Spleen (tissue), 11 donors: ENCODE measurements around the gene DLX4. TPM values are rescaled to one million over a fixed set of nuclear protein-coding genes. Genes with fewer than 3 reads are reported as not detected.

ENCODE experiments used
- DNase-seq: peaks from one replicate; pipeline ENCODE4 v3.0.0-alpha.2; 2020
- H3K27ac ChIP-seq, 8 donors: fragments of 200-600 bp; sonication (generic) in 7 of 8; 1 replicate in 4 of 8; 2 replicates in 4 of 8; pipeline versions ENCODE4 v1.5.0 to v1.8.0; 2016 to 2021; ENCODE audit warnings: inconsistent platforms in 4 of 8, mild to moderate bottlenecking in 4 of 8, moderate library complexity in 1 of 8
- H3K27me3 ChIP-seq, 7 donors: fragments of 200-600 bp; sonication (generic) in 6 of 7; replicated peaks in 1 of 7; 1 replicate in 4 of 7; 2 replicates in 3 of 7; pipeline versions ENCODE4 v1.5.0 to v1.8.0; 2016 to 2021; ENCODE audit warnings: inconsistent platforms in 3 of 7, mild to moderate bottlenecking in 1 of 7
- H3K36me3 ChIP-seq, 6 donors: fragments of 200-600 bp; sonication (generic) in 5 of 6; 1 replicate in 4 of 6; 2 replicates in 2 of 6; pipeline versions ENCODE4 v1.5.0 to v1.8.0; 2016 to 2021; ENCODE audit warnings: inconsistent platforms in 2 of 6
- H3K4me1 ChIP-seq, 6 donors: fragments of 200-600 bp; sonication (generic) in 5 of 6; 1 replicate in 3 of 6; 2 replicates in 3 of 6; pipeline versions ENCODE4 v1.5.0 to v1.8.0; 2016 to 2021; ENCODE audit warnings: inconsistent platforms in 3 of 6
- H3K4me3 ChIP-seq, 8 donors: fragments of 200-600 bp; sonication (generic) in 7 of 8; 1 replicate in 4 of 8; 2 replicates in 4 of 8; pipeline versions ENCODE4 v1.5.0 to v1.8.0; 2016 to 2021; ENCODE audit warnings: inconsistent platforms in 4 of 8, mild to moderate bottlenecking in 4 of 8, moderate library complexity in 2 of 8
- H3K9me3 ChIP-seq, 8 donors: fragments of 200-600 bp; sonication (generic) in 7 of 8; 1 replicate in 4 of 8; 2 replicates in 4 of 8; pipeline versions ENCODE4 v1.5.0 to v1.8.0; 2016 to 2021; ENCODE audit warnings: inconsistent platforms in 4 of 8
- POLR2A ChIP-seq, 3 donors: fragments of 450-650 bp; IDR thresholded peaks; one replicate each; pipeline ENCODE4 v1.5.1; 2017; ENCODE audit warnings: antibody characterized with exemption in 3 of 3, mild to moderate bottlenecking in 1 of 3
- POLR2AphosphoS5 ChIP-seq, 3 donors: sonication (generic); formaldehyde crosslinking; IDR thresholded peaks; one replicate each; pipeline ENCODE4 v1.5.1; 2017; ENCODE audit warnings: antibody characterized with exemption in 3 of 3
- WGBS, 5 donors: extraction: QIAGEN DNeasy Blood & Tissue Kit in 3 of 5; methylation state at CpG; one replicate each; pipeline versions ENCODE4 v1.1.5 to v1.1.7; 2013 to 2018; 5-methylcytosine and 5-hydroxymethylcytosine counted together
- intact Hi-C: fragments of 100-400 bp; cut with DNase I; formaldehyde crosslinking; loops from one replicate; pipeline ENCODE4 v1.15.0; 2023; ENCODE audit warnings: low total_unique reads
- polyA plus RNA-seq, 3 donors: library from polyadenylated mRNA; stranded (reverse); fragments of 200-250 nt; gene quantifications; one replicate each; pipeline ENCODE4 v1.2.1, GENCODE V29; 2013
- total RNA-seq, 7 donors: library from RNA; depleted of rRNA in 3 of 7; stranded (reverse); fragments of >200 nt in 3 of 7; fragmentation: NEBNext Ultra II Directional in 4 of 7; extraction: Animal tissue kit (Norgen Biotek cat#: 25700) in 4 of 7; gene quantifications; one replicate each; pipeline versions ENCODE4 v1.1.0 to v1.2.1, GENCODE V29; 2016 to 2021
- TF ChIP-seq, protein P1 (sequence below), 11 experiments: fragments of 200-600 bp in 7 of 11; fragments of 450-650 bp in 4 of 11; sonication (generic) in 4 of 11; IDR thresholded peaks in 8 of 11; conservative IDR thresholded peaks in 3 of 11; 1 replicate in 7 of 11; 2 replicates in 4 of 11; pipeline versions ENCODE4 v1.4.0 to v1.8.0; 2016 to 2021; ENCODE audit warnings: antibody characterized with exemption in 11 of 11, inconsistent platforms in 4 of 11, mild to moderate bottlenecking in 1 of 11
- donor health status: healthy with polysubstance abuse.
- donor health status: DM: no; HTN: no; CAD: no; lungs with moderate emphysema.
- donor health status: DM: no; HTN: no; CAD: no.
- donor health status: Bipolar disorder and iron deficiency.
- donor health status: healthy.
- donor health status: DM: no; HTN: no; CAD: no.
- donor health status: DM: yes; HTN: yes; CAD: no.

The DLX4 gene
- total and polyA plus RNA-seq, 10 donors: 0.09 to 1.1 (median 0.31) TPM; not detected in 2

DNA sequence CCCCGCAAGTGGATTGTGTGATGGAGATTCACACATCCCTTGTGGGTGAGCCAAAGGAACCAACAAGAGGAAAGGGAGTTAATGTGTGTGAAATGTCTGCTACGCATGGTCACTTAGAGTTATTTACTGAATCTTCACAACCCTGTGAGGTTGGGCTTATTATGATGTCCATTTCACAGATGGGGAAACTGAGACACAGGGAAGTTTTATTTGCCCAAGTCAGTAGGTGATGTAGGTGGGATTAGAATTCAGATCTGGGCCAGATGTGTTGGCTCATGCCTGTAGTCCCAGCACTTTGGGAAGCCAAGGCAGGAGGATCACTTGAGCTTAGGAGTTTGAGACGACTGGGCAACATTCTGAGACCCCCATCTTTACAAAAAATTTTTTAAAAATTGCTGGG is 11.6 kb upstream of the DLX4 start:
- Histone ChIP-seq H3K27ac (no peak overlapping the region), H3K36me3 (no peaks in the 10 kb centered on the region), H3K4me3 (no peak overlapping the region), H3K27me3 (peaks cover 0 to 60% (median 15%) of the 10 kb centered on the region in 7 donors), H3K4me1 (peaks cover 0 to 9% (median 0%) of the 10 kb centered on the region in 6 donors), H3K9me3 (no peaks in the 10 kb centered on the region)
- DNase-seq: no peak
- TF ChIP-seq POLR2AphosphoS5 (IDR thresholded peaks at IDR 0.05): no peak
- TF ChIP-seq POLR2A (IDR thresholded peaks at IDR 0.05): no peak
- TF ChIP-seq, protein P1, sequence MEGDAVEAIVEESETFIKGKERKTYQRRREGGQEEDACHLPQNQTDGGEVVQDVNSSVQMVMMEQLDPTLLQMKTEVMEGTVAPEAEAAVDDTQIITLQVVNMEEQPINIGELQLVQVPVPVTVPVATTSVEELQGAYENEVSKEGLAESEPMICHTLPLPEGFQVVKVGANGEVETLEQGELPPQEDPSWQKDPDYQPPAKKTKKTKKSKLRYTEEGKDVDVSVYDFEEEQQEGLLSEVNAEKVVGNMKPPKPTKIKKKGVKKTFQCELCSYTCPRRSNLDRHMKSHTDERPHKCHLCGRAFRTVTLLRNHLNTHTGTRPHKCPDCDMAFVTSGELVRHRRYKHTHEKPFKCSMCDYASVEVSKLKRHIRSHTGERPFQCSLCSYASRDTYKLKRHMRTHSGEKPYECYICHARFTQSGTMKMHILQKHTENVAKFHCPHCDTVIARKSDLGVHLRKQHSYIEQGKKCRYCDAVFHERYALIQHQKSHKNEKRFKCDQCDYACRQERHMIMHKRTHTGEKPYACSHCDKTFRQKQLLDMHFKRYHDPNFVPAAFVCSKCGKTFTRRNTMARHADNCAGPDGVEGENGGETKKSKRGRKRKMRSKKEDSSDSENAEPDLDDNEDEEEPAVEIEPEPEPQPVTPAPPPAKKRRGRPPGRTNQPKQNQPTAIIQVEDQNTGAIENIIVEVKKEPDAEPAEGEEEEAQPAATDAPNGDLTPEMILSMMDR (IDR thresholded peaks at IDR 0.05 in 8 of 11, conservative IDR thresholded peaks at IDR 0.05 in 3 of 11): no peak
- intact Hi-C loops: no loop called here
- 72 to 89% (median 86%) methylated on average over 3 of the region's 3 CpGs for WGBS, 5 donors

DNA sequence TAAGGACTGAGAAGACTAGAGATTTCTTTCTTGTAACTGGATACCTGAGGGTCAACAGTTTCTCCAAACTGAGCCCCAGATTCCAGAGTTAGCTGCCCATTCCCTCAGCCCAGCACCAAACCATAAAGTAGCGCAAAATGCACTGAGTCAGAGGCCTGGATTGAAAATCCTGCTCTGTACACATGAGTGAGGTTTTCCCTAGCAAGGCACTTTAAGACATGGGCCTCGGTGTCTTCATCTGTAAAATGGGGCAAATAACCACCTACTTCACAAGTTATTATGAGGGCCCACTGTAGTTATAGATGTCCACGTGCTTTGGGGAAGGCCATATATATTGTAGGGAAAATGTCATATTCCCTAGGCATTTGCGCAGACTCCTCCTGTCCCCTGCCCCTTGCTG is 10.3 kb upstream of the DLX4 start:
- Histone ChIP-seq H3K4me1 (peaks cover 0 to 2% (median under 1%) of the 10 kb centered on the region in 6 donors), H3K27ac (no peak overlapping the region), H3K9me3 (no peaks in the 10 kb centered on the region), H3K36me3 (no peaks in the 10 kb centered on the region), H3K4me3 (no peak overlapping the region), H3K27me3 (peaks cover 0 to 60% (median 29%) of the 10 kb centered on the region in 7 donors)
- intact Hi-C loops: no loop called here
- TF ChIP-seq POLR2A (IDR thresholded peaks at IDR 0.05): no peak
- TF ChIP-seq, protein P1 (IDR thresholded peaks at IDR 0.05 in 8 of 11, conservative IDR thresholded peaks at IDR 0.05 in 3 of 11): no peak
- TF ChIP-seq POLR2AphosphoS5 (IDR thresholded peaks at IDR 0.05): no peak
- WGBS, 5 donors: 89 to 95% (median 91%) methylated on average over 4 of the region's 4 CpGs
- DNase-seq: no peak

DNA sequence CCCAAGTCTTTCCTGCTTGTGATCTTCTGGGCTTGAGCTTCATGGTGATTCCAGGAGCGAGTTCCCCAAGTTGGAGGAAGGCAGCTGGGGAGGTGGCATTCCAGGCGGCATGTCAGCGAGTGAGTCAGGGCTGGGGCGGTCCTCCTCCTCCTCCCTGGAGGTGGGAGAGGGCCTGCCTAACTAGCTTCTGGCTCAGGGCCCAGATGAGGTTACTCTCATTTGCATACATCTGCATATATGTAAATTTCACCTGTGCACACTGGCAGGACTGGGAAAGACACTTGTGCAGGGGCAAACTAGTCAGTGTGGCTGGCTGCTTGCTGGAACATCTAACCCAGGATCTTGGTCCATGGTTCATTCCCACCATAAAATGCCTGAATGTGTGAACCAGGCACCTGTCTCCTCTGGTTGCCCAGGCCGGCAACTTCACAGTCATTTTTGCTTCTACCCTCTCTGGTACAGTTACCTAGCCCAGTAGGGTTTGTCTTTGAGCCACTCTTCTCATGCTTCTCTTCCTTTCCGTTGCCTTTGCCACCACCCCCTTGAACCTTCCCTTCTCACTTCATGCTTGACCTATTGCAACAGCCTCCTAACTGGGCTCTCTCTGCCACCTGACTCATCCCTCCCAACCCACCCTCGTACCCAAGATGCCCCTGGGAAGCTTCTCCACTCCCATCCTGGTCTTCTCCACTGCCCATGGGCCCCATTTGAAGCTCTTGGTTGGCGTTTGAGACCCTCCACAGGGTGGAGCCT is 9.6 kb upstream of the DLX4 start:
- Histone ChIP-seq H3K4me1 (peaks cover 0 to 8% (median 5%) of the 10 kb centered on the region in 6 donors), H3K27me3 (peaks cover 3 to 66% (median 35%) of the 10 kb centered on the region in 7 donors), H3K9me3 (no peaks in the 10 kb centered on the region), H3K36me3 (no peaks in the 10 kb centered on the region), H3K4me3 (no peak overlapping the region), H3K27ac (no peak overlapping the region)
- TF ChIP-seq POLR2A (IDR thresholded peaks at IDR 0.05): no peak
- TF ChIP-seq, protein P1 (IDR thresholded peaks at IDR 0.05 in 8 of 11, conservative IDR thresholded peaks at IDR 0.05 in 3 of 11): no peak
- no peak for TF ChIP-seq POLR2AphosphoS5 (IDR thresholded peaks at IDR 0.05)
- no peak for DNase-seq
- intact Hi-C loops: no loop called here
- 63 to 71% (median 66%) methylated on average over 8 of the region's 8 CpGs for WGBS, 5 donors

DNA sequence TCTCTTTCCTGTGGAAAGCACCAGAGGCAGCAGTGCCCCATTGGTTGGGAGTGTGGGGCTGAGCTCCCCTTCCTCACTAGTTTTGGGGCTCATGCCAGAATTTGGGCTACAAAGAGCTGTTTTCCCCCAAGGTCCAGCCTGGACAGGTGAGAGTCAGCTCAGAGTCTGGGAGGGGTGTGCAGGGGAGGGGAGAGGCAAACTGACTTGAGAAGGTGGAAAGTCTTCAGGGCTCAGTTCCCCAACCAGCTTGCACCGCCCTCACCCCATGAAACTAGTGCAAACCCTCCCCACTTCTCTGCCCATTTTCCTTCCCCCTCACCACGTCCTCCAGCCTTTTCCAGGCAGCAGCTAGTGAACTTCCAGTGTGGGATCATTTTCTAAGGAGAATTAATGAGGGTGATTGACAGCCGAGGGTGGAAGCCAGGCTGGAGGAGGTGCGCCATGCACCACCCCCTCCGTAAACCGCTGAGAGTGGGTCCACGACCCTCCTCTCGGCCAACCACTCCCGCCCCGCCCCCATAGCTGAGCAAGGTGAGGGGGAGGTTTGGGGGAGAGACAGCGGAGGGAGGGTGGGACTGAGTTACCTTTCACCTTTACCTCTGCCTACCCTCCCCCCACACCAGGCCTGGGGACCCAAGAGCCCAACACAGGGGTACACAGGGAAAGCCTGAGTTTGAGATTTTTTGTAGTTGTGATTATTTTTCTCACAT is 6.2 kb upstream of the DLX4 start:
- no peak for DNase-seq
- H3K4me3 ChIP-seq: no peak overlapping the region
- H3K9me3 ChIP-seq: no peaks in the 10 kb centered on the region
- intact Hi-C loops: no loop called here
- H3K4me1 ChIP-seq: peaks cover 0 to 26% (median 19%) of the 10 kb centered on the region in 6 donors
- H3K27me3 ChIP-seq: peaks cover 11 to 89% (median 66%) of the 10 kb centered on the region in 7 donors
- no peaks in the 10 kb centered on the region for H3K36me3 ChIP-seq
- 5 to 17% (median 9%) methylated on average over 10 to 11 of the region's 11 CpGs for WGBS, 5 donors
- no peak overlapping the region for H3K27ac ChIP-seq
- TF ChIP-seq POLR2A (IDR thresholded peaks at IDR 0.05) (no peak), POLR2AphosphoS5 (IDR thresholded peaks at IDR 0.05) (no peak)
- TF ChIP-seq, protein P1 (IDR thresholded peaks at IDR 0.05 in 8 of 11, conservative IDR thresholded peaks at IDR 0.05 in 3 of 11): no peak
